GM13976 (cell line): ENCODE data around the gene OR2S2.
"Not testable (repeated sequence)": the region's sequence is repeated elsewhere in the genome, so short reads cannot be mapped to it uniquely, and the experiment has no call there.

Experiments
- DNase-seq: peaks from one replicate; pipeline ENCODE4 v3.0.0; 2012; ENCODE audit warnings: low spot score
- CTCF ChIP-seq: IDR thresholded peaks from 2 replicates; pipeline ENCODE4 v1.5.1; 2012; ENCODE audit warnings: borderline replicate concordance, mild to moderate bottlenecking; ENCODE audit not compliant: insufficient read depth; ENCODE audit errors: extremely low read depth, missing control alignments, control extremely low read depth
- in situ Hi-C: fragments of 300-500 bp; cut with MboI; formaldehyde crosslinking; loops from one replicate; pipeline ENCODE4 v1.12.0; 2022; ENCODE audit warnings: low sequenced_read_pairs, mixed read lengths, inconsistent platforms; ENCODE audit not compliant: unreplicated experiment

Gene OR2S2

DNA sequence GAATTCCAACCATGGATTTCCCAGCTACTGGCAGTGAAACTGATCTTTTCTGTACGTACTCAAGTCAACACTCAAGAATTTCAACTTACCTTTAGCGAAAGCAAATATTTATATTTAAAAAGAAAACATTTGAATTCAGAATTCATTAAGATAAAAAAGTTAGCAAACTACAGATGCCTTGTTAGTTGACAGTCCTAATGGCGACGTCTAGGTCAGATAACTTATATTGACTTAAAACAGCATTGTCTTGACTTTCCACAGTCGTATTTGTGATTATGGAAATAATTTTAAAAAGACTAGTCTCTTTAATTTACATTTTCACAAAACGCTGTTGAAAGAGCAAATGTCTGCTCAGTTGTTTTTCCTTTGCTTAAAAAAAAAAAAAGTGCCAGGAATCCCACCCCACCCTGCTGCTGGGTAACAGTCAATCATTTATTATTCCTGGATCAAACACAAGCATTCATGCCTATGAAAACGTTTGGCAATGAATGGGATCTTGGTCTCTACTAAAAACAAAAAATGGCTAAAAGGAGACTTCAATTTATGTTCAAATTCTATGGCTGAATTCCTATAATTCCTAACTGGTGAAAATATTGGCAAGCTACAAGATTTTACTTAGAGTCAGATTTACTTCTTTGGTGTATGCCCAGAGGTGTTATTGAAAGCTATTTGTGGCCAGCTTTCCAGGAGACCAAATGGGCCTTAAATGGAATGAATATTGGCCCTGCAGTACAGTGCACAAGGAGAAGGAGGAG is 22.0 kb downstream of the OR2S2 start:
- no peak for DNase-seq
- in situ Hi-C loops = no loop called here
- TF ChIP-seq CTCF = no peak

- in situ Hi-C loops = no loop called here
- no peak for DNase-seq
- TF ChIP-seq CTCF = no peak
Measured at GRCh38 chr9:35935261-35935660, 22.7 kb downstream of the OR2S2 start.

DNA sequence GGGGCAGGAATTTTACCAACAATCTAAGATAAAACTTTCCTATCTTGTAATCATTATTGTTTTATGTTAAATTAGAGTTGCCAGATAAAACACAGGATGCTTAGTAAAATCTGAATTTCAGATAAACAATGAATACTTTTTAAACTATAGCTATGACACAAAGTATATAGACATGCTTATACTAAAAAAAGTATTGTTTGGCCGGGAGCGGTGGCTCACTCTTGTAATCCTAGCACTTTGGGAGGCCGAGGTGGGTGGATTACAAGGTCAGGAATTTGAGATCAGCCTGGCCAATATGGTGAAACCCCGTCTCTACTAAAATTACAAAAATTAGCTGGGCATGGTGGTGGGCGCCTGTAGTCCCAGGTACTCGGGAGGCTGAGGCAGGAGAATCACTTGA is 23.9 kb downstream of the OR2S2 start:
- DNase-seq, in situ Hi-C loops: not testable (repeated sequence)

GRCh38 chr9:35933550-35934067 is 24.3 kb downstream of the OR2S2 start:
- DNase-seq = no peak

GRCh38 chr9:35932735-35933134 is 25.2 kb downstream of the OR2S2 start:
- DNase-seq = no peak
- TF ChIP-seq CTCF = no peak
- in situ Hi-C loops = no loop called here

More at GRCh38 chr9:35933550-35934067, 24.3 kb downstream of the OR2S2 start:
- in situ Hi-C loops = no loop called here
- no peak for TF ChIP-seq CTCF

DNA sequence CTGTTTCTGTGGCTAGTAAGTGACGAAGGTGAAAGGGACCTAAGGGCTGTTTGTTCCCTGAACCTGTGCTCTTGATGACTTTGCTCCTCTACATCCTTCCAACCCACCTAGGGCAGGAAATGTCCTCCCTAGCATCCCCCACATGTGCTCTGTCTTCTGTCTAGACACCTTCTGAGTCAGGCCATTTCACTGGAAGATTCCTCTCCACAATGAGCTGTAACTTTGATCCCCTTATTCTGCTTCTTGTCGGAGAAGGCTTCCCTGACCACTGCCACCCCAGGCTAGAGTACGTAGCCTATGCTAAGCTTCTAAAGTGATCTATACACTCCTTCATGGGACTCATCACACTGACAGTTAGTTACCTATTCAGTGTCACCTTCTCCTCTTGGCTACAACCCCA is 27.0 kb downstream of the OR2S2 start:
- DNase-seq = no peak

More for the DNA sequence above, 27.0 kb downstream of the OR2S2 start:
- no peak for TF ChIP-seq CTCF
- in situ Hi-C loops = no loop called here
